Renal cortex interstitium (tissue), 11 donors: ENCODE data around the gene GNMT. TPM values are rescaled to one million over a fixed set of nuclear protein-coding genes. Genes with fewer than 3 reads are reported as not detected.
"Not testable (repeated sequence)": the region's sequence is repeated elsewhere in the genome, so short reads cannot be mapped to it uniquely, and the experiment has no call there.

ENCODE experiments used
- DNase-seq, 11 donors: peaks; one replicate each; pipeline ENCODE4 v3.0.0-alpha.2; 2013; ENCODE audit warnings: low read depth in 9 of 11, low spot score in 4 of 11; ENCODE audit errors: extremely low read depth in 1 of 11
- polyA plus RNA-seq, 3 donors: library from polyadenylated mRNA; unstranded; fragments of 120-200 nt; gene quantifications; one replicate each; pipeline ENCODE4 v1.2.1, GENCODE V29; 2013; ENCODE audit not compliant: insufficient read length in 3 of 3

GNMT gene
- polyA plus RNA-seq, 3 donors, result 0.95 to 2.6 (median 0.98) TPM

DNA sequence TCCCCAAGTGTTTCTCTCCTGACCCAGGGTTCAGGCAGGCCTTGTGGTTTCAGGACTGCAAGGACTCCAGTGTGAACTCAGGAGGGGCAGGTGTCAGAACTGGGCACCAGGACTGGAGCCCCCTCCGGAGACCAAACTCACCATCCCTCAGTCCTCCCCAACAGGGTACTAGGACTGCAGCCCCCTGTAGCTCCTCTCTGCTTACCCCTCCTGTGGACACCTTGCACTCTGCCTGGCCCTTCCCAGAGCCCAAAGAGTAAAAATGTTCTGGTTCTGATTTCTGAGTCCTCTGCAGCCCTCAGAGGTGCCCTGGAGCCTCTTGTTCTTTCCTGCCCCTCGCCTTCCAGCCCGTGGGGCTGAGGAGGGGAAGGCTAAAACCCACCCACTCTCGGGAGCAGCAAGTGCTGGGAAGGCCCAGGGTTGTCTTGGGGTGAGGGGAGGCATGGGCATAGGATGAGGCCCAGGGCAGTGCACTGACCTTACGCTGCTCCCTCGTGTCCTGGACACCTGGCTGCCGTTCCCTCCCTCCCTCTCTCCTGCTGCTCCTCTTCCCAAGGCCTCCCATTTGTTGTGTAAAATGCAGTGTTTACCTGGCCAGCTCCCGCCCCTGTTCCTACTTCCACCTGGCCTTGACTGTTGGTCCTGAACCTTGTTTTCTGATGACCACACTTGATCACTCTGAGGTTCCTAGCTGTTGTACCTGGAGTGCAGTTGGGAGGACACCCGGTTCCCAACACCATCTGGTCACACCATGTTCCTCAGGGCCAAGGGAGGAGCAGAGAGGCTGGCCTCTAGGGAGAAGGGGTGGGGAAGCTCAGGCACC, 21.4 kb upstream of the GNMT start:
- no peak for DNase-seq

DNA sequence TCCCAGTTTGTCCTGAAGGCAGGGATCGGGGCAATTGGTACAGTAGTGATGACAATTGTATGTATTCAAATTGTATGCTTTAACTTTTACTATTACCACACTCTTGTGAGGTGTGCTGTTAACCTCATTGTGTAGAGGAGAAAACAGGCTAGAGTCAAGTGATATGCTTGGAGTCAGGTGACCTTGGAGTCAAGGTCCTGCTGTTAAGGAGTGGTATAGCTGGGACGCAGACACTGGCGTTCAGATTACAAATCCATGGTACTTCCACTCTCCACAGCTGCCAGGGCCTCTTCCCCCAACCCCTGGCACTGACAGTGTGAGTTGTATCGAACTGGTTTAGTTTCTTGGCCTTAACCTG, 20.8 kb upstream of the GNMT start:
- no peak for DNase-seq

DNA sequence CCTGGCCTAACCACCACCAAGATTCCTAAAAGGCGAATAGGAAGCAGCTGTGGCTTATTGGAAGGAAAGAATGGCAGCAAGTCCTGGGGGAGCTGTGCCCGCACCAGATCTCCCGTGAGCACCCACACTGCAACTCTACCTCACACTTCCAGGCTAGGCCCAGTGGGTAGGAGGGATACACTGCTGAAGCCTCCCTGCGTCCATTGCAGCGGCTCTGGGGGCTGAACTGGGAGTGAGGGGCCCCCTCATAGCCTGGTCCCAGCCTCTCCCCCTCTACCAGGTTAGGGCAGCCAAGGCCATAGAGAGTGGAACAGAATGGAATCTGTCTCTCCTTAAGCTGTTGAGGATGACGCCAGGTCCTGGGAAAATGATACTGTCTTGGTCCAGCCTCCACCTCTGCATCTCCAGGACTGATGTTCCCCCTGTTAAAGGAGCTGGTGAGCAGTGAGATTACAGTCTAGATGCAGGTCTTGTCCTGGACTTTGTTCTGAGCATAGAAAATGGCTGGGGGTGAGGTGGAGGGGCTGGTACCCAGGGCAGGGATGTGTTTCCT, 20.0 kb upstream of the GNMT start:
- no peak for DNase-seq

DNA sequence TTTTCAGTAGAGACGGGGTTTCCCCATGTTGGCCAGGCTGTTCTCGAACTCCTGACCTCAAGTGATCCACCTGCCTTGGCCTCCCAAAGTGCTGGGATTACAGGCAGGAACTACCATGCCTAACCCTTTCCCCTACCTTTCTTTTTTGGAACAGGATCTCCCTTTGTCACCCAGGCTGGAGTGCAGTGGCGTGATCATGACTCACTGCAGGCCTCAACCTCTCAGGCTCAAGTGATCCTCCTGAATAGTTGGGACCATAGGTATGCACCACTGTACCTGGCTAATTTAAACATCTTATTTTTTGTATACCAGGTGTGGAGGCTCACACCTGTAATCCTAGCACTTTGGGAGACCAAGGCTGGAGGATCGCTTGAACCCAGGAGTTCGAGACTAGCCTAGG, 19.2 kb upstream of the GNMT start:
- not testable (repeated sequence) for DNase-seq

DNA sequence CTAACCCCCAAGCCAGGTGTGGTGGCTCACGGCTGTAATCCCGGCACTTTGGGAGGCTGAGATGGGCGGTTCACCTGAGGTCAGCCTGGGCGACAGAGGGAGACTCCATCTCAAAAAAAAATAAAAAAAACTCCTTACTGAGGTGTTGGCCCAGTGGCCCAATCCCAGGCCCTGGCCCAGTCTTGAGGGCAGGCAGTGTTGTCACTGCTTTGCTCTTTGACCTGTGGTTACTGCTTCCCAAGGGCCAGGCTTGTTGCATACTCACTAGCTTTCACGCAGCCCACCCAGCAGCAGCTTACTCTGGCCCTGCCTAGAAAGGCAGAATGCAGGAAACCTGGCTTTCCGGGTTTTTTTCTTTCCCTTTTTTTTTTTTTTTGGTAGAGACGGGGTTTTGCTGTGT, 18.1 kb upstream of the GNMT start:
- no peak for DNase-seq

DNA sequence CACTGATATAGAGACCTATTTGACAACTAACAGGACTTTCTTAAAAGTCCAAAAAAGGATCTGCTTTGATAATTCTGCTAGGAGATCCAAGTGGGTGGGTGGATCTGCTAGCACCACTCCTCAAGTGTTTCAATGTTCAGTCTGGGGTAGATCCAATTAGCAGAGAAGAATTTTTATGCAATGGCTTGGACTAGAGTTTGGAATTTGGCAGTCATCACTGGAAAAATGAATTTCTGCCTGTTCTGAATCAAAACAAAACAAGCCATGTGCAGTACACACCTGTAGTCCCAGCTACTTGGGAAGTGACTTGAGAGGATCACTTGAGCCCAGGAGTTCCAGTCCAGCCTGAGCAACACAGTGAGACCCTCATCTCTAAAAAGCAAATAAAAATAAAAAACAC, 12.6 kb upstream of the GNMT start:
- DNase-seq, result no peak

DNA sequence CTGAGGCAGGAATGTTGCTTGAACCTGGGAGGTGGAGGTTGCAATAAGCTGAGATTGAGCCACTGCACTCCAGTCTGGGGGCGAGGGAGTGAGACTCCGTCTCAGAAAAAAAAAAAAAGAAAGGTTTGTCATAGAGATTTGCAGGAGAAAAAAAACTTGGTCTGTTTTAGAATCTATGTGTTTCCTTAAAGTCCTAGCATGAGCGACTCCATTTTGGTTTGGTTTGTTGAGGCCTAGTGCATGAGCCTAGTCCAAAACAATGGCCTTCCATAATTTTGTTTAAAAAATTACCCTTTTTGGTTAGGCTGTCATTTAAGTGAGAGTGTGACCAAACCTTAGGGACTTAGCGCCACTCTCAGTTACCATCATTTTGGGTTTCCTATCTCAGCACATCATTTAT, 8.2 kb upstream of the GNMT start:
- DNase-seq, result no peak

DNA sequence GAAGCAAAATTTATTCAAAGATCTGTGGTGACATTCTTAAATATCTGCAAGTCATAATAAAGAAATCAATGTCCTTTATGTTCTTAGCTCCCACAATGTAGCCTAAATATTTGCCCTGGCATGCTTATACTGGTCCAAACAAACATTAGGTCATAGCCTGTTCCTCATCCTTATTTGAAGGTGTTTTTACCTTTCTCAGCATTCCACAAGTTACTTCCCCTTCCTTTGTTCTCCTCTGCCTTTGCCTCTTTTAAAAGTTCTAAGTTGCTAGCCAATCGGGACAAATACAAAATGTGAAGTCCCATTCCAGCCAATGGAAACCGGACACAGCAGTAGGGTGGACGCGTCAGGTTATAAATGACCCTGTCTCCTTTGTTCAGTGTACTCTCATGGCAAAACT, 6.1 kb upstream of the GNMT start:
- DNase-seq, result not testable (repeated sequence)

DNA sequence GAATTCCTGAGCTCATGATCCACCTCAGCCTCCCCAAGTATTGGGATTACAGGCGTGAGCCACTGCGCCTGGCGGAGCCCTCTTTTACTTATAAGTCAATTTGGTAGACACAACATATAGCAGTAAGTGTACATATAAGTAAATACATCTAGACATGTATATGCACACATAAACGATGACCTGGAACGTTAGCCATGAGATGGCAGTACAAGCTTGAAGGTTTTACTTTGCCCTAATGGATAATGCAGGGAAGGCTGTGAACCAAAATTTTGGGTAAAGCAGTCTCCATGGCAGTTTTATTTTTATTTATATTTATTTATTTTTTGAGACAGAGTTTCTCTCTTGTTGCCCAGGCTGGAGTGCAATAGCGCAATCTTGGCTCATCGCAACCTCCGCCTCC, 2.4 kb upstream of the GNMT start:
- no peak for DNase-seq

DNA sequence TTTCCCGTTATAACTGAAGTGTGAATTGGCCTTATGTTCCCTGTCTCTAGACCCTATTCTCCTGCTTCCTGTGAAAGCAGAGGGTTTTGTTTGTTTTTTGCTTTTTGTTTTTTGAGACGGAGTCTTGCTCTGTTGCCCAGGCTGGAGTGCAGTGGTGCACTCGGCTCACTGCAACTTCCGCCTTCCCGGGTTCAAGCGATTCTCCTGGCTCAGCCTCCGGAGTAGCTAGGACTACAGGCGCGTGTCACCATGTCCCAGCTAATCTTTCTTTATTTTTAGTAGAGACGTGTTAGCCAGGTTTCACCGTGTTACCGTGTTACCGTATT, 674 bp upstream of the GNMT start:
- no peak for DNase-seq

DNA sequence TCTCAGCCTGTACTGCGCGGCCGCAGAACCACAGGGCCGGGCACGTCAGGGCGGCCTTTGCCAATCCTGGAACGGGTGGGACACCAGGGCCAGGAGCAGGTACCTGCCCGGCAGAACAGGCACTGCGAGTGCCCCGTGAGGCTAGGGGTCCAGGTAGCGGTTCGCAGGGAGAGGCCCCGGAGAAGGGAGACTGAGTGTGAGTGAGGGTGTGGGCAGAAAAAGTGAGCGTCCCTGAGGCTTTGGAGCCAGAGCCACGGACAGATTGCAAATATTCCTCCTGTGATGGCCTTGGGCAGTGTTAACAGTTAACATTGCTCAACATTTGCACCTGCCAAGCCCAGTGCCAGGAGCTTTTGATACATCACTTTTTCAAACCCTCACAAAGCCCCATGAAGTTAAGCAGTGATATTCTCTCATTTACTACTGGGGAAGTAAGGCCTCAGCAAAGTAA, 491 bp downstream of the GNMT start:
- DNase-seq, result no peak

DNA sequence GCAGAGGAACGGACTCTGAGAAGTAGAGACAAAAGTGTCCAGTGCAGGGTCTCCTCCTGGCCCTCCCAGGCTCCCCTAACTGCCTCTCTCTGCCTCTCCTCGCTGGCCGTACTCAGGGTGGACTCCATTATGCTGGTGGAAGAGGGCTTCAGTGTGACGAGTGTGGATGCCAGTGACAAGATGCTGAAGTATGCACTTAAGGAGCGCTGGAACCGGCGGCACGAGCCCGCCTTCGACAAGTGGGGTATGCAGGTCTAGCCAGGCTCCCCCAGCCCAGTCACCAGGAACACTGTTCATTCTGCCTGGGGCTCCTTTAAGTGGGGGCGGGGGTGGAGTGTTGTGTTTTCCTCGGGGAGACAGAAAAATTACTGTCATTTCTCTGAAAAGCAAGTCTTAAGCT, 1.5 kb downstream of the GNMT start:
- DNase-seq, result no peak

DNA sequence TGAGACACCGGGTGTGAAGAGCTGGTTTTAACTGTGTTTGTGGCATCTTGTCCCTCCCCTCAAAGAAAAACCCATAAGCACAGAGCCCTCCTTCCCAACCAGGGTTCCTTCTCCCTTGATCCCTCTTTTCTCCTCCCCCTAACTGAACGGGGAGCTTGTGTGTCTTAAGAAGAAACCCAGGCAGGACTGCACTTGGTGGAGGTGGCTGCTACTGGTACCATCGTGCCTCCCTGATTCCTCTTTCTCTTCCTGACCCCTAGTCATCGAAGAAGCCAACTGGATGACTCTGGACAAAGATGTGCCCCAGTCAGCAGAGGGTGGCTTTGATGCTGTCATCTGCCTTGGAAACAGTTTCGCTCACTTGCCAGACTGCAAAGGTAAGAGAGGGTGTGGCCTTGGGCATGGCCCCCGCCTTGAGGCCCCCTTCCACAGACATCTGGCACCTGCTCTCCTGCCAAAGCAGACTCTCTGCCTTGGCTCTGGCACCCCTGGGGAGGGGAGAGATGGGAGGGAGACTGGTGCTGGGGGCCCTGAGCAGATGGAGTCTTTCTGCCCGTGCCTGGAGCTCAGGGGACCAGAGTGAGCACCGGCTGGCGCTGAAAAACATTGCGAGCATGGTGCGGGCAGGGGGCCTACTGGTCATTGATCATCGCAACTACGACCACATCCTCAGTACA, 2.1 kb downstream of the GNMT start:
- no peak for DNase-seq

DNA sequence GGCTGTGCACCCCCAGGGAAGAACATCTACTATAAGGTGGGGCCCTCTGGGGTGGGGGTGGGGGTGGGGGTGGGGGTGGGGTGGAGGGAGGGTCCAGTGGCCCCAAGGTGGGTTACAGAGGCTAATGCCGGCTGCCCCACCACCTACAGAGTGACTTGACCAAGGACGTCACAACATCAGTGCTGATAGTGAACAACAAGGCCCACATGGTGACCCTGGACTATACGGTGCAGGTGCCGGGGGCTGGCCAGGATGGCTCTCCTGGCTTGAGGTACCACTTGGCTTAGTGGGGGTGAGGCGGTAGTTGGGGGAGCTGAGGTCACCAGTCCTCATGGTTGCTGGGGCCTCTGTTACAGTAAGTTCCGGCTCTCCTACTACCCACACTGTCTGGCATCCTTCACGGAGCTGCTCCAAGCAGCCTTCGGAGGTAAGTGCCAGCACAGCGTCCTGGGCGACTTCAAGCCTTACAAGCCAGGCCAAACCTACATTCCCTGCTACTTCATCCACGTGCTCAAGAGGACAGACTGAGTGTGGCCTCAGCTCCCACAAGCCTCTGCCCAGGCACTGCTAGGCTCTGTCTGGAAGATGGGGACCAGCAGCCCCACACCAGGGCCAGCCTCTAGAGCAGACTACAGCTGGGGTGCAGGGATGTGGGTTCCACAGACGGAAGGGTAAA, 2.8 kb downstream of the GNMT start:
- DNase-seq, result no peak

DNA sequence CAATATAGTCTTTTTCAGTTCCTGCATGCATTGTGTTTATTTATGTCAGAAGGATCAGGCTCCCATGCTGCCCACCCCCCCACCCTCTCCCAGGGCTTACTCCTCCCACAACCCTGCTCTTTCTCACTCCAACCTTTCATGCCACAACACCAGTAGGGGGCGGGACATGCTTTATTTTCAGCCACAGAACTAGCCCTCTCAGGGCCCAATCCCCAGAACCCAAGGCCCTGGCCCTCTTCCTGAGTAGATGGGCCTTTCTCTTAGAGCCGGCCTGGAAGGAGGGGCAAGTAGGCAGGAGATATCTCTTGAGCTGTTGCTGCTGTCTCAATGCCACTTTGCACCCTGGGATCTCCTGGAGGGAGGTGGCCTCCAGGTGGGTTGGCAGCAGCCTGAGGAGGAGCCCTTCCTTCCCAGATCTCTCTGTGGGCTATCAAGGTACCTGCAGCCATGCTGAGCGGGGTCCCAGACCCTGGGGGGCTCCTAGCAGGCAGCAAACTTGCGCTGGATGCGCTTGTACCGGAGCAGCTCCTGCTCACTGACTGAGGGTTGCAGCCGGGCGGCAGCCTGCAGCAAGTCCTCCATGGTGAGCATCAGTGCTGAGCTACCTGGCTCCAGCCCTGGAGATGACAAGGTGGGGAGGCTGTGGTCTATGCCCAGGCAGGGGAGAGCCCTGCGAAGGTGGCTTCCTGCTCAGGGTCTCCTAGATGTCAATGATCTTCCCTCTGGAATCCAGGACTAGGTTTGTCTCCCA, 3.5 kb downstream of the GNMT start:
- DNase-seq, result peak in 1 of 11 donors; percentile 12

DNA sequence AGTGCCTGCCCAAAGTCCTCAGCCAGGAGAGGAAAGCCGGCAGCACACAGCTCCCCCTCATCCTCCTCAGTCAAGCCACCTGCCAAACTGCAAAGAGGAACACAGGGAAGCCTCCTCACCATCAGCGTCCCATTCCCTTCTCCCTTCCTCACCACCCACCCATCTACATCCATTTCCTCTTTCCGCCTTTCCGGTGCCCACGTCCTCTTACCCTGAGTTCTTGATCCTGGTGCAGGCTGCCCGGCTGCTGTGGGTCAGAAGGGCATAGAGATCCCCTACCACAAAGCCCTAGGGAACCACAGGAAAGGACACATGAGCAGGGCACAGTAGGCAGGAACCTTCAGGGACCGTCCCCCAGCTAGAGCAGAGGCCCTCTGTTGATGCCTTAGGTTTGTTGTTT, 6.0 kb downstream of the GNMT start:
- no peak for DNase-seq

DNA sequence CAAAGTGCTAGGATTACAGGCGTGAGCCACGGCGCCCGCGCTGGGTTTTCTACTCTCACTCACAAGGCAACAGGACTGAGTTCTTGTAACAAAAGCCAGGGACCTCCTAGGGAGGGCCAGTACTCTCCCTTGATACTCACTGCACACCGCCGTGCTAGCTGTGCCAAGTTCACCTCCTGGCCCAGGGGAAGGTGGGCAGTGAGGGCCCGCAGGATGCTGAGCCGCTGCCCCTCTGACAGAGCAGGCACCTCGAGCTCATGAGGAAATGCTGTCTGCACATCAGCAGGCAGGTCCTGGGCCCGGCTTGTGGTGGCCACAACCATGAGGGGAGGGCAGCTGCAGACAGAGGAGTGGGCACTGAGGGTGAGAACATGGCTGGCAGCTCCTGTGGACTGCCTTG, 6.7 kb downstream of the GNMT start:
- DNase-seq, result no peak

DNA sequence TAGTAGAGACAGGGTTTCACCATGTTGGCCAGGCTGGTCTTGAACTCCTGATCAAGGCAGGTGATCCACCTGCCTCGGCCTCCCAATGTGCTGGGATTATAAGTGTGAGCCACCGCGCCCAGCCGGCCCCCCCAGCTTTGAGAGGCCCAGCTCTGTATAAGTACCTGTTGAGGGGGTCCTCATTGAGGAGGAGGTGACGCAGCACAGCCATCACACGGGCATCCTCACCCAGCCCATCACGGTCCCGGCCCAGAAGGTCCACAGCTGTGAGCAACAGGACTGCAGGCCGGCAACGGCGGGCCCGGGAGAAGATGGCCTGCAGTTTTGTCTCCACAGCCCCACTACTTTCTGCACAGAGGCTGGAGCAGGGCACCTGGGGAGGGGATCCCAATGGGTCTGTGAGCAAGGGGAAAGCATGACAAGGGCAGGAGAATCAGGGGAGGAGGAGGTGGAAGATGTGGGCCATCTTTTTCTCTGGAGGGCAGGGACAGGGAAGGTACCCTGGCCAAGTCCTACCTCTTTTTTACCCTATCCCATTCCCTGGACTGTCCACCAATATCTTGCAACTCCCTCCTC, 7.7 kb downstream of the GNMT start:
- DNase-seq, result no peak

DNA sequence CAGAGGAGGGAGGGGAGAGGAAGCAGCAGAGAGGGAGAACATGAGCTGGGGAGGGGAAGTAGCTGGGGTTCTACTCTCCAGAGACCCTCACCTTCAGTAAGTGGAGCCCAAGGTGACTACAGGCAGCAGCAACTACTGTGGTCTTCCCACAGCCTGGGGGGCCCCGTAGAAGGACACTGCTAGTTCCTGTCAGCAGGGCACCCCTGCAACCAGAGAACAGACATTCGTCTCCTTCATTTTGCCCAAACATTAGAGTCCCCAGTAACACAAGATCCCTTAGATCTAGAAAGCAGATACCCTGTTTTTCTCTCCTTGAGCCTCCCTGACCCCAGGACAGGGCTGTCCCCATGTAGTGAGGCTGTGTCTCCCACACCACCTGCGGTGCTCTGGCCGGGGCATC, 8.2 kb downstream of the GNMT start:
- DNase-seq, result no peak
